ENCODE results near the gene RAPGEF4.

Gene RAPGEF4

DNA sequence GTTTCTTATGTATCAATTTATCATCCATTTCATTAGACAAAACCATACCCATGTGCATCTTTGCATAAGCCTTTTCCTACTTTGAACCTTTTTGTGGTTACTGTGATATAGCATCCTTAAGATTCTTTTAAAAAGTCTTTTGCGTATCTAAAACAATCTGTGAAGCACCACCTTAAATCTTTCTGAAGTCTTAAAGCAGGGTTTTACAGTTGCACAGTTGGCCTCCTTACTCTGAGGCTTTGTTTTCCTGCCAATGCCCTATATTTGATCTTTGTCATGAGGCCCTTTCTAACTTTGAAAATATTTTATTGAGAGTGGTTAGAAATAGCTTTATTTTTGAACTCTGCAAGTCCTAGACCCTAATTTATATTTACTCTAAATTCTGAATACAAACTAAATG is 176.6 kb downstream of the RAPGEF4 start:
- no peak for DNase-seq

DNA sequence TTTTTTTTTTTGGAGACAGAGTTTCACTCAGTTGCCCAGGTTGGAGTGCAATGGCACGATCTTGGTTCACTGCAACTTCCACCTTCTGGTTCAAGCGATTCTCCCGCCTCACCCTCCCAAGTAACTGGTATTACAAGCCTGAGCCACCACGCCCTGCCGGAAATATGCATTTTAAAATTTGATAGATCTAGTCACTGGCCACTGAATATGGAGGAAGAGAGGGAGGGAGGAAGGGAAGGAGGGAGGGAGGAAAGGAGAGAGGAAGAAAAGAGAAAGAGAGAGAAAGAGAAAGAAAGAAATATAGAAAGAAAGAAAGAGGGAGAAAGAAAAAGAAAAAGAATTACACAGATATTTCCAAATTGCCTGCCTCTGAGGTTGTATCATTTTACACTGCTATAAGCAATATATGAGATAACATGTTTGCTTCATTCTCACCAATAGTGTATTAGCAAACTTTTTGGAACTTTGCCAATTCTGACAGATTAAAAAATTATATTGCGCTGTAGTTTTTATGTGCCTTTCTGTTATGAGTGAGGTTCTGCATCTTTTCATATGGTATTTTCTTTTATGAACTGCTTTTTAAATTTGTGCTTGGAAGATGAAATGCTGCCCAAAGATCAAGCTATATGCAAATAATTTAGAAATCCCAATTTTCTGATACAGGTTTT is 178.8 kb downstream of the RAPGEF4 start:
- no peak for DNase-seq

DNA sequence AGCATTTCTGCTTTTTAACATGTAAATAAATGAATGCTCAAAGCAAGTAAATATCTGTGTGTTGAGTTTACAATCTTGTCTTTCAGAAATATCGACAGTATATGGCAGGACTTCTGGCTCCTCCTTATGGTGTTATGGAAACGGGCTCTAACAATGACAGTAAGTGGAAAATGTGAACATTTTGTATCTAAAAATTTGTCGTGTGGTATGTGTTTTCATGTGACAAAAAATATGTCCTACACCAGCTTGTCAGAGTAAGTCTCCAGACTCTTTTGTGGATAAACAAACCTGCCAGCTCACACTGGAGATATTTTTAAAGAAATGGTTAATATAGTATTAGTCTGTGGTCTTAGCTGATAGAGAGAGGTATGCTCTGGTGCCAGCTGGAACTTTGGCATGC is 182.1 kb downstream of the RAPGEF4 start:
- no peak for DNase-seq

DNA sequence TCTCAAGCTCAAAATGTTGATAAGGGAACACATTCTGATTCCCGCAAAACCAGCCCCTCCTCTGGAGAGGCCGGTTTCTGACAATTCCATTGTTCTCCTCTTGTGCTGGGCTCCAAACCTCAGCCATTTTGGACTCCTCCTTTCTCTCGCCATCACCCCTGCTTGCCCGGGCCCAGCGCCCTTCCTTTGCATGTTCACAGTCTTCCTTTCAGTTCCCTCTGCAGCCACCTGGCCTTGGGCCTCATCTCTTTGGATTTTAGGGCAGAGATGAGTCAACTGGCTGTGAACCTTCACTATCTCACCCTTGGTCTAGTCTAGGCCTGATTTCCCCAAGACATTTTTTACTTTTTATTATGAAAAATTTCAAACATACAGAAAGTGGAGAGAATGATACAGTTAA is 184.1 kb downstream of the RAPGEF4 start:
- DNase-seq, result no peak

DNA sequence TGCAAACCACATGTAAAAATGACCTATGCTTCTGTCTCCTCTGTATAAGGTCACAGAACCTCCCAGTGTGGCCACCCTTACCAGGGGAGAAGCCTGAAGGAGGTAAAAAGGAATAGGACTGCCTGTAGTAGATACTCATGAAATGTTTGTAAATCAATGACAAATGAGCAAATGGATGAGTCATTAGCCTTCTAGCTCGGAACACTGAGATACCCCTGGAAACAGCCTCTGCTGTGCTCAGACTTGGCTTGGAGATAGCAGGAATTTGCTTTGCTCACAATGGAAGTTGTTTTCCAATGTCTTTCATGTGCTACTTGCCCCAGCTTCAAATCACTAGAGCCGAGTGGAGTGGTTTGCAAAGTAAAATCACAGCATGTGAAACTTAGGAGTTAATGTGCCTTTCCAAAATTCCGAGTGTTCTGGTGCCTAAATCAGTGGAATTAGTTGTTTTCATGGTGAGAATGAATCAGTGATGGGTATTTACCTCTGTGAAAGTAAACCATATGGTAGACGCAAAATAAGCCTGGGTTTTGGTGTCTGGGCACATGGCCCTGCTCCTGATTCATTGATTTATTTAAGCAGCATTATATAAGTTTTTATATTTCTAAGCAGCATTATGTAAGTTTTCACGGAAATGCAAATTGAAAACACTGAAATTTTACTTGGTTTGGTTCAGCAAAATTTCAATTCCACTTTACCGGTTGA is 186.0 kb downstream of the RAPGEF4 start:
- no peak for DNase-seq

DNA sequence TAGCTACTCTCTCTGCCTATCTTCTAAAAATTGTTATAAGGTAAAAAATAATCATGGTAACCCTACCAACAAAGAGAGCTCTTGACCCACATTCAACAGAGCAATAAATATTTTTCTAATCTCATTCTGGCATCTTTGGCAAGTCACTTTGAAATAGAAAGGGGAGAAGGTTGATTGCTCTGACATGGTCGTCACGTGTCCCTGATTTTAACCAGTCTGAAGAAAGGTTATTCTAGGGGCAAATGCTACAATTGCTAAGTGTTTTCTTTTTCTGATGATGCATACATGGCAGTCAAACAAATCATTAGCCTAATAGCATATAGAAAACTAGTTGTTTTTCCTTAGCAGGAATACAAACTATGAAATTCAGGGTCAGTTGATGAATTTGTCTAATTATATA is 186.7 kb downstream of the RAPGEF4 start:
- no peak for DNase-seq

DNA sequence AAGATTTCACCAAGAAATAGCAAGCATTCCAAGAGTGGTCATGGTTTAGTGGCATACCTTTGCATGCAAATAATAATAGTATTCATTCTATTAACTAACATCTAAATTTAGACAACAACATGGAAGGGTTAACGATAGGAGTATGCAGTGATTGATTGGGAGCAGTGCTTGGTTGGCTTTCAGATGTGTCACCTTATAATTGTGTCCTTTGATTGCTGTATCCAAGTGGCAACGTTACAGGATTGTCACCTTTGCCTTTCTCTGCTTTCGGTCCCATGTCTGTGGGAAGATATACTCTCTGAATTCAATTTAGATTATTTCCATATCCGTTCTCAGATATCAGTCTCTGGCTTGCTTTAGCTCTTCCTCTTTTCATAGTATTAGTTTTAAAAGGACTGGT is 187.2 kb downstream of the RAPGEF4 start:
- DNase-seq, result no peak

DNA sequence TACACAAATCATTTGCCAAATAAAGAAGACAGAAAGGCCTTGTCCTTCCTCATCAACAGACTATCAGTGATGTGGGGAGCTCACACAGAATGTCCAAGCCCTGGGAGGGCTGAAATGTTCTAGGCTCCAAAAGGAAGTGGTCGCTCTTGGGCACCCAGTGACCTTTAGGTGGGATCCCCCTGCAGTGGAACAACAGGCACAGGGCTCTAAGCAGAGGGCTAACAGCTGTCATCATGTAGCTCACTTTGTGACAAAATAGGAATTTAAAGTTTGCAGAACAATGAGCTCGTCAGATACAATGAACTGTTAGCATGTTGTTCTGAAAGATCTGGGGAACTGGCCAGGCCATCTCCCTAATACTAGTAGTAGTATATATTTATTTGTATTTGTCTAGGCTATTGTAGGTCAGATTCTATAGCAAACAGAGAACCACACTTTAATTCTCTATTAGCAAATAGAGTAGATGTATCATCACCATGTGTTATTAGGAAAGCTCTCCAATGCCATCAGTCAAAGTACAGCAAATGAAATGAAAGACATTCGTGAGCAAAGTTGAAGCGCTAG is 188.5 kb downstream of the RAPGEF4 start:
- no peak for DNase-seq

DNA sequence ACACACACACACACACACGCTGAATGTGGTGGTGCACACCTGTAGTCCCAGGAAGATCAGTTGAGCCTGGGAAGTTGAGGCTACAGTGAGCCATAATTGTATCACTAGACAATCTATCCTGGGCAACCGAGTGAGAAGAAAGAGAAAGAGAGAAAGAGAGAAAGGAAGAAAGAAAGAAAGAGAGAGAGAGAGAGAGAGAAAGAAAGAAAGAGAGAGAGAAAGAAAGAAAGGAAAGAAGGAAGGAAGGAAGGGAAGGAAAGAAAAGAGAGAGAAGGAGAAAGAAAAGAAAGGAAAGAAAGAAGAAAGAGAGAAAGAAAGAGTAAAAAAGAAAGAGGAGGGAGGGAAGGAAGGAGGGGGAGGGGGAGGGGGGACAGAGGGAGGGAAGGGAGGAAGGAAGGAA is 190.0 kb downstream of the RAPGEF4 start:
- no peak for DNase-seq

DNA sequence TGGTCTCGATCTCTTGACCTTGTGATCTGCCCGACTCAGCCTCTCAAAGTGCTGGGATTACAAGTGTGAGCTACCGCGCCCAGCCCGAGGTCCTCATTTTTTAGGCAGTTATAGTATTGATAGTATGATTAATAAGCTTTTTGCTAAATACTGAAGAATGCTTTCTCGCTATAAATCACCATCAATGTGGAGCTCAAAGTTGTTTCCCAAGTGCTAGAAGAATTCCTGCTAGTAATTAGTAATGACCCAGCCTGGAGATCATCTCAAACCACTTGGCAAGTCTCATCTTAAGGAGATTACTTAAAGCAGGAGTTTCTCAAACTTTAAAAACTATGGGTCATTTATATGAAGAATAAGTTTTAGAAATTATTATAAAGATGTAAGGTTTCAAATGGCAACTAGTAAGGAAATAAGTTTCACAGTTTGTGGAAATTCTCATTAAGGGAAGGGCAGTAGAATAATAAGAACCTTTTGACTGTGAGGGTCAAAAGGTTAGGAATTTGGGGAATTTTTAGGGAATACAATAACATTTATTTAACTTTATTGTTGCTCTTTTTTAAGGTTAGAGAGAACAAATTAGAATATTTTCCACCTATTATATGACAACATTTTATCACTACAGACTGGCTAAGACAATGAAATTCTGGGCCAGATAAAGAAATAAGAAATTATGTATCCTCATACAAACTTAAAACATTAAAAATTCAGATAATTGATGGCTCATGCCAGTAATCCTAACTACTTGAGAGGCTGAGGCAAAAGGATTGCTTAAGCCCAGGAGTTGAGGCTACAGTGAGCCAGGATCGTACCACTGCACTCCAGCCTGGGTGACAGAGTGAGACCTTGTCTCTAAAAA is 191.4 kb downstream of the RAPGEF4 start:
- no peak for DNase-seq

DNA sequence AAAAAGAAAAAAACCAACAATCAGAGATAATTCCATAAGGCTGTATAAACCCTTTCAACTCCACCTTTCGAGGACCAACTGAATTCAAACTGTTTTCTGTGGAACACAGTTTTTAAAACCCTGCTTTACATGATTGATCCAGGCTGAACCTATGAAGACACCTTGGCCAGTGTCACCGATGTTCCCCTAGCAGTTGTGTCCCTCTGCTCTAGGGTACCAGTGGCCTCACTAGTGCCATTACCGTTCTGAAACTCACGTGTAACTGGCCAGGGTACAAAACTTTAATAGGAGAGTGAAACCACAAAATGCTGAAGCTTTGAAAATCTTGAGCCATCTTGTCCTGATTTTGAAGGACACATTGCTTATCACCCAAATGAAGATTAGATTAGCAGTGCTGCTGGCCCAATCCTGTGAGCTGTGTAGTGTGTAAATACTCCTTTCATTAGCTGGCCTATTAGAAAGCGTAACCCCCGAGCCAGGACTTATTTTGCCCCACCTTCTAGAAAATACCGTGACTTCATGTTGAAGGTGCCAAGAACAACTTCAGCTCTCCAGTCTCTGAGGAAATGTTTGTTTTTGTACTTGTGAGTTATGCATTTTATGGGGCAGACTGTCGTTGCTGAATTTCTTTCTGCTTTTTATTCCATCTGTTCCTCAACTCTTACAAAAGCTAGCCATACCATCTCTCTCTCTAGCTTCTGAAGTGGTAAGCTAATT is 192.2 kb downstream of the RAPGEF4 start:
- DNase-seq, result no peak

DNA sequence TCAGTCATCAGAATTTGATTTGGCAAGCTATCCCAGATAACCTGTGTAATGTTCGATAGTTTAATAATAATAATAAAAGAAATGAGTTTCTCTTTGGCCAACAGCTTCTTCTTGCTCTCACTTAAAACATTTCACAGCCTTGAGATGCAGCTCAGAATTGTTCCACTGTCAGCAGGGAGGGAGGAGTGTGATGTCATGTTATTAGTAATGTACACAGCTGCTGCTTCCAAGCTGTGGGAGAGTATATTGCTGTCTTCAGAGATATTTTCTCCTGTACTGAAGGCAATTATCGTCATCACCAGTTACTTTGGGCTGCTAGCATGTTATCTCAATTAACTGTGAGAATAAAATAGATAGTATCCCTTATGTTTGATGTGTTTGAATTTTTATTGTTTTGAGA is 193.1 kb downstream of the RAPGEF4 start:
- DNase-seq, result no peak

DNA sequence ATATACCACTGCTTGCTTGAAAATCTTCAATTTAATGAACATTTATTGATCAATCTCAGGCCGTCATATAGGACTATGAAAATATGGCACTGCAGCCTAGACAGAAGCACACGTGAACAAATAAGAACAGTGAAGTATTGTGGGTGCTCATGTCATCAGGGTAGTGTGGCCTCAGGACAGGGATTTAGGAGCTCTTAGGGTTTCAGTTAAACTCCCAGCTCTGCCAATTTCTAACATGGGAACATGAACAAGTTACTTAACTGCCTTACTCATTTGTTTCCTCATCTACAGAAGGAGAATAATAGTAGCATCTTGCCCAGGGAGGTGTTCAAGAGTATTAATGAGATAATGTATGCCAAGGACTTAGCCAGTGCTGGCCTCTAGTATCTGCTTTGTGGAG is 194.0 kb downstream of the RAPGEF4 start:
- DNase-seq, result no peak

DNA sequence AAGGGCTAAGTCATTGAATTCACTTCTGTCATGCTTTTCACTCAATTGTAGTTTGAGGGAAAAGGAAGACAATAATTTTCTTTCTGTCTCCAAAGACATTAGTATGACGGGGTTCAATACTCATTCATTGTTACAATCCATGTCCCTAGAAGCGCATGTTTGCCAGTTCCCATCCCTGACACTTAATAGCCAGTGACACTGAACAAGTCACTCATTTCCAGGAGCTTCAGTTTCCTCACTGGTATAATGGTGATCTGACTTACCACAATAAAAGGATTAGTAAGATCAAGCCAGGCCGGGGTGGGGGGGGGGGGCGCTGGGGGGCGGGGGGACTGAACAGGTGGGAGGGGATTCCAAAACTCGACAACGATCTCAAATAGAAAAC is 195.2 kb downstream of the RAPGEF4 start:
- no peak for DNase-seq

DNA sequence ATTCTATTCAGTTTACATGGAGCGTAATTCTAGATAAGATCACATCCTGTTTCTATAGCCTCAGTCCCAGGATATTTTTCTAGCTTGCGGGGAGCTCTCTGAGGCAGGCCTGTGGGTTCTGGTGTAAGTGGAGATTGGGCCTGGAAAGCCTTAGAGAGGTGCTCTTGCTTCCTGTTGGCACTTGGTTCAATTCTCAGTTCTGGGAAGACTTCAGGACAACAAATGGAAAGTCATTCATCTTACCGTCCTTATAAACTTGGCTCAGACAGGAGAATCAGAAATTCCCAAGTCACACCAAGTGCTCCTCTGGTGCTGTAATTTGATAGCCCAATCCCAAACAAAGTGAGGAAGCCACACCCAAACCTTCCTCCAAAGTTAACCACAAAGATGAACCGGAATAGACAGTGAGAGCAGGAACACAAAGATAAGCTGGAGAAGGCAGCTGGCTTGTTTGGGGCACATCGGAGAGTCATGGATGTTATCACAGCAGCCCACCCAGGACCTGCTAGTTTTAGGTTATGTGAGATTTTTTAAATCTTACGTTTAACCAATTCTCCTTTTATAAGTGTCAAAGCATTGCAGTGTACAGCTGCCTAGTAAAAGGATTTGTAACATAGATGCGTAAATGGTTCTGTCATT is 195.7 kb downstream of the RAPGEF4 start:
- no peak for DNase-seq

DNA sequence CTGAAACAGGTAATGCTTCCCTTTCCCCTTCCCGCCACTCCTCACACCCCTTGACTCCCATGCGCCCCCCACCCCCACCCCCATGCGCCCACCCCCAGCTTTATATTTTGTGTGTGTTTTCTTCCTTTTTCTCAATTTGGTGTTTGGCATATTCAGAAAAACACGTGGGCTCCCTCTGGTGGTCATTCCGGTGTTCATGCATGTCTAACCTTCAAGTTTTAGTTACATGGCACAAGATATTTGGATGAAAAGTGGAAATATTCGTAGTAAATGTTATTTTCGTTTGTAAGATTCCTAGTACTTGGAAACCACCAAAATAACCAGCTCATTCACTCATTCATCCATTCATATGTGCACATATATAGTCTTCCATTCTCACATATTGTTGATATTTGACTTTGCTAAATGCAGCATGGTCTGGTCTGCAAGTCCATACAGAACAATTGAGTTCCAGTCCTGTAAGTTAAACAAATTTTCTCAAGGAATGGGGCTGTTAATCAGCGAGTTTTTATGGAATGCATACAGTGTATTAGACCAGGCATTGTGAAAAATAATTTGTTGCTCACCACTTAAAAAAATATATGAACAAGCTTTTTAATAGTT is 196.4 kb downstream of the RAPGEF4 start:
- DNase-seq, result peak; percentile 68

DNA sequence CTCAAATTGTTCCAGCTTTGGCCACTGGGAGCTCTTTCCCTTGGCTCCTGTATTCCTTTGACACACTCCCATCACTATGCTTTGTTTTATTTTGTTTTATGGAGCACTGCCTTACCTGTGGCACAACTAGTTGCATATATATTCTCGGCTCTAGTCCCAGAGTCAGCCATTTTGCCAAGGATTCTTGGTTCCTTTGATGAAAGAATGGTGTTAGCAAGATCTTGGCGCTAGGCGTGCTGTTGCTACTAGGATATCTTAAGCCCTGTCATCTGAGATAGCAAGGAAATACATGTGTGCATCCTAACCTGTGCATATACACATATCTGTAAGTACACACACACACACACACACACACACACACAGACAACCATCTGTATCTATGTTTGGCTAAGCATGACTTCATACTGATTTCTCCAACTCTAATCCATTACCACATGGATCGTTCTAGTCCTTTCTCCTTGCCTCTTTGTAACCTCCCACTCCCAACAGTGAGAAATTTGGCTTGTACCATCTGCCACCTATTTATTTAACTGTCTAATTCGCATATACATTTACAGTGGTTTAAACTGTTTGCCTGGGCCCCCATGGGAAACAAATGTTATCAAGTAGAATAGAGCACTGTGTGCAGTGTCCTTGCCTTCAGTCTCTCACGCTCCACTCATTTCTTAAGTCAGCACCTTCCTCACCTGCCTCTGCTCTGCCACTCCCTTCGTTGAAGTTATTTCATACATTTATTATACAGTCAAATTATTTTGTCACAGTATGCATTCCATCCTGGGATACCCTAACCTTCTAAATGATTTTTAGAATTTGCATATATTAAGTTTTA is 202.5 kb downstream of the RAPGEF4 start:
- DNase-seq, result no peak

DNA sequence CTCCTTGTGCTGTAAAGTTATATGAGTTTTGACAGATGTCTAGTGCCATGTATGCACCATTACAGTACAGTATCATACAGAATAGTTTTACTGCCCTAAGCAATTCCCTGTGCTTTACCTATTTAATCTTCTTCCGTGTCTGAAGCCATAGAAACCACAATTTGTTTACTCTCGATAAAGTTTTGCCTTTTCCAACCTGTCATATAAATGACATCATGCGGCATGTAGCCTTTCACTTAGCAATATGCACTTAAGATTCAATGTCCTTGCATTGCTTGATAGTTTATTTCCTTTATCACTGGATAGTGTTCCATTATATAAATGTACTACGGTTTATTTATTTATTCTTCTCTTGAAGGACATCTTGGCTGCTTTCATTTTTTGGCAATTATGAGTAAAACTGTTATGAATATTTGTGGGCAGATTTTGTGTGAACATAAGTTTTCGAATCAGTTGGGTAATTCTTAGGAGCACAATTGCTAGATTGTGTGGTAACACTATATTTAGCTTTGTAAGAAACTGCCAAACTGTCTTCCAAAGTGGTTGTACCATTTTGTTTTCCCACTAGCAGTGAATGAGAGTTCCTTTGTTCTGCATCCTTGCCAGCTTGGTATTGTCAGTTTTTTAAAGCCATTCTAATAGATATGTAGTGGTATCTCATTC is 203.2 kb downstream of the RAPGEF4 start:
- no peak for DNase-seq

DNA sequence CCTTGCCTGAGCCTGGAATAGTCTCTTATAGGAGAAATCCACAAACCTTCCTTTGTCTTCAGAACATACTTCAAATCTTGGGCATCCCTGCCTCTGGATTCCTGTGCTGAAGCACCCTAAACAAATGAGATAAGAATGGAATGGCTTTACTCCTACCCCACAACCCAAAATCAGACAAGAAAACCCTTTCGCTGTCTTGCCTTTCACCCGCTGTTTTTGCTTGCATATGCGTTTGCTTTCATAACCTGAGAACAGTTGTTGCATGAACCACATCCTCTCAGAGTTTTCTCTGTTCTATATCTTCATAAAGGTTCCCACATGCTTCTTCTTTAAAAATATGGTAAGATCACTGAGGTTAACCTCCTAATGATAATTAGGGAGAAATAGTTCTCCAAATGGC is 207.9 kb downstream of the RAPGEF4 start:
- DNase-seq, result no peak

DNA sequence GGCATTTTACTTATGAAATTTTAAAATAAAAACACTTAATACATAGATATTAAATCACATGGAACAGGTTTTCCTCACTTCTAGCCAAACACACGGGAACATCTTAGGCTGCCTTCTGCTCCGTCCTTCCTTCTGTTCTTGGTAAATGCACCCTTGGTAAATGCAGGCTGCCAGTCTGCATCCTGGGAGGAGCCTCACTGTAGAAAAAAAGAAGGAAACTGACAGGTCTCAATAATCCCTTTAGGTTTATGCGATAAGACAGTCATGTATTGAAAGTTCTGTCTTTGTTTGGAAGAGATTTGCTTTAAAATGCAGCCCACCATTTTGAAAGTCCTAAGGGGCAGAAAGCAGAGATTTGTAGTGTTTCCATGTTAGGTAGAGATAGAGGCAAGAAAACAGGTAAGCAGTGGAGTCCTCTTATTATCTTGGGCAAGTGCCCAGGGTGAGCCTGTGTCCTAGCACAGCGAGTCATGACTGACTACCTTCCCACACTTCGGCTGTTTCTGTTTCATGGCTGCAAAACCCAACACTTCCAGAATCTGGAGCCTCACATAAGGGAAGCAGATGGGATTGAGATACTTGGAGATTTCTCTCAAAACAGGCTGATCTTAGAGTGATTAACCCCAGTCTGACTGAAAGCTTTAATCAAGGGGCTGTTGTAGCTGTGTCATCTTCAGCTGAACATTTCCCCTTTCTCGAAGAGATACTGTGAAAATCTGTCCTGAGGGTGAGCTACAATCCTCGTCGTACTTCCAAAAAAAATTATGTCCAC is 208.6 kb downstream of the RAPGEF4 start:
- DNase-seq, result no peak

All from stimulated activated CD4-positive, alpha-beta T cell treated with anti-CD3 and anti-CD28 coated beads, Interleukin-4, amount 100 ng/mL, for 24 hours (primary cell).